OCI-LY3 (cell line): Measurements from ENCODE around the gene FAM120A.

ENCODE experiments used
- H2AFZ ChIP-seq: fragments of 200-600, 300-600 bp; shearing (Covaris generic); 2 replicates; pipeline ENCODE4 v1.6.0; 2014; ENCODE audit warnings: antibody characterized with exemption, low read depth, low read length
- H3K27ac ChIP-seq: fragments of 200-600, 300-600 bp; sonication (generic); 2 replicates; pipeline ENCODE4 v1.5.1; 2014; ENCODE audit warnings: mild to moderate bottlenecking, low read length, moderate library complexity, mixed read lengths
- H3K27me3 ChIP-seq: fragments of 200-600, 300-600 bp; sonication (generic); 2 replicates; pipeline ENCODE4 v1.6.1; 2014; ENCODE audit warnings: low read depth, low read length, mixed read lengths
- H3K36me3 ChIP-seq: fragments of 200-600, 300-600 bp; sonication (generic); replicated peaks from 2 replicates; pipeline ENCODE3; 2014; ENCODE audit warnings: low read depth, low read length, mixed read lengths
- H3K4me1 ChIP-seq: fragments of 300-600, 200-600 bp; sonication (generic); 2 replicates; pipeline ENCODE4 v1.6.1; 2014; ENCODE audit warnings: low read length, mixed read lengths
- H3K4me2 ChIP-seq: fragments of 200-600, 300-600 bp; sonication (generic); 2 replicates; pipeline ENCODE4 v1.6.1; 2014; ENCODE audit warnings: low read length, mixed read lengths
- H3K4me3 ChIP-seq: fragments of 300-600, 200-600 bp; sonication (generic); 2 replicates; pipeline ENCODE4 v1.5.1; 2014; ENCODE audit warnings: antibody characterized with exemption, mild to moderate bottlenecking, low read length, moderate library complexity
- H3K79me2 ChIP-seq: fragments of 300-600, 200-600 bp; shearing (Covaris generic); 2 replicates; pipeline ENCODE4 v1.6.1; 2014; ENCODE audit warnings: mild to moderate bottlenecking, low read length, mixed read lengths
- H3K9ac ChIP-seq: fragments of 300-600, 200-600 bp; shearing (Covaris generic); 2 replicates; pipeline ENCODE4 v1.6.0; 2014; ENCODE audit warnings: mild to moderate bottlenecking, low read length, moderate library complexity
- H3K9me3 ChIP-seq: fragments of 200-600, 300-600 bp; shearing (Covaris generic); 2 replicates; pipeline ENCODE4 v1.6.1; 2014; ENCODE audit warnings: low read length, mixed read lengths; ENCODE audit not compliant: insufficient read depth
- H4K20me1 ChIP-seq: fragments of 200-600, 300-600 bp; sonication (generic); 2 replicates; pipeline ENCODE4 v1.6.1; 2016; ENCODE audit warnings: low read length, mixed read lengths; ENCODE audit not compliant: insufficient read depth
- CTCF ChIP-seq: fragments of 200-600, 300-600 bp; sonication (generic); IDR thresholded peaks from 2 replicates; pipeline ENCODE4 v1.5.1; 2014; ENCODE audit warnings: antibody characterized with exemption, low read length, low read depth
- EZH2phosphoT487 ChIP-seq: fragments of 200-600 bp; shearing (Covaris generic); IDR thresholded peaks from 2 replicates; pipeline ENCODE4 v1.6.1; 2018; ENCODE audit warnings: antibody characterized with exemption, mixed run types, low read depth

Gene FAM120A

DNA sequence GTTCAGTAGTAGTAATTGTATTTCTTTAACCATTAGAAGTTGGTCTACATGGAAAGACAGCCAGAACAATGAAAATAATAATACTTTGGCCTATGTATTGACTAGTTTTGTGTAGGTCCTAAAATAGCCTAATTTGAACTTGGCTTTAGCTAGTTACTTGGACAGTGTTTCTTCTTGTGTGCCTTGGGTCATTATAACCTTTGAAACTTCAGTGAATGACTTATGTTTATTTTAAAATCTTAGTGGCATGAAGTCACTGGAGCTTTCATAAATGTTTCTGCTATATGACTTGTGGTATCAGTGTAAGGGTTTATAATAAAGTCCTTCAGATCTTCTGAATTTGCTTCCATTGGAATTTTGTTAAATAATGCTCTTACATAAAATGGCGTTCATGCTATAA, 4.5 kb downstream of the FAM120A start:
- H3K9me3 ChIP-seq: no peaks in the 10 kb centered on the region
- peaks cover 95% of the 10 kb centered on the region for H3K79me2 ChIP-seq
- H3K4me3 ChIP-seq: no peak overlapping the region
- H3K36me3 ChIP-seq: peaks cover 25% of the 10 kb centered on the region
- no peak overlapping the region for H3K9ac ChIP-seq
- peaks cover 59% of the 10 kb centered on the region for H4K20me1 ChIP-seq
- no peak overlapping the region for H3K27ac ChIP-seq
- H2AFZ ChIP-seq: no peak overlapping the region
- H3K4me1 ChIP-seq: peaks cover 22% of the 10 kb centered on the region
- TF ChIP-seq EZH2phosphoT487 (no peak), CTCF (no peak)
- no peaks in the 10 kb centered on the region for H3K27me3 ChIP-seq
- peak overlapping the region; percentile 13; the same call in 1 of the 2 replicates for H3K4me2 ChIP-seq

DNA sequence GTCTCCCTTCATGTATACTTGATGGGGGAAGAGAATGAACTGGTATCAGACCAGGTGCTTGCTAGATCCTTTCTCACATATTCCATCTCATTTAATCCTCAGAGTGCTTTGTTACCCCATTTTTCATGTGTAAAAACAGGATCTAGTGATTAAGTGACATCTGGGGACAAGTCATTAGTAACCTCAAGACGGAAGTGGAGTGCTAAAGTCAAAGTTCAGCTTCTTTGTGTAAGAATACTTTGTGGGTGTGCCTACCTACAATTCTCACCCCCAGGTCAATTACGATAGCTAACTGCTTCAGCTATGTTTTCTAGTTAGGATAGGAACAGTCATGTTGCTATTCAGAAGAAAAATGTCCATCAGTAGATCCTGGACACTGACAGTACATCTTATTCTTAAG, 5.0 kb downstream of the FAM120A start:
- peaks cover 25% of the 10 kb centered on the region for H3K36me3 ChIP-seq
- H3K4me2 ChIP-seq: peak overlapping the region; percentile 13; the same call in 1 of the 2 replicates
- no peak overlapping the region for H3K9ac ChIP-seq
- H3K27ac ChIP-seq: no peak overlapping the region
- H3K27me3 ChIP-seq: no peaks in the 10 kb centered on the region
- no peak overlapping the region for H3K4me3 ChIP-seq
- peaks cover 22% of the 10 kb centered on the region for H3K4me1 ChIP-seq
- H4K20me1 ChIP-seq: peaks cover 63% of the 10 kb centered on the region
- no peak overlapping the region for H2AFZ ChIP-seq
- peaks cover 98% of the 10 kb centered on the region for H3K79me2 ChIP-seq
- no peak for TF ChIP-seq CTCF
- no peak for TF ChIP-seq EZH2phosphoT487
- no peaks in the 10 kb centered on the region for H3K9me3 ChIP-seq

GRCh38 chr9:93457006-93457405, 5.5 kb downstream of the FAM120A start:
- Histone ChIP-seq H3K27me3 (no peaks in the 10 kb centered on the region), H3K4me3 (no peak overlapping the region), H3K36me3 (peaks cover 25% of the 10 kb centered on the region), H4K20me1 (peaks cover 67% of the 10 kb centered on the region), H3K4me2 (no peak overlapping the region), H3K9ac (no peak overlapping the region), H3K4me1 (peaks cover 22% of the 10 kb centered on the region), H3K9me3 (no peaks in the 10 kb centered on the region), H3K27ac (no peak overlapping the region), H2AFZ (no peak overlapping the region), H3K79me2 (peaks cover 100% of the 10 kb centered on the region)
- no peak for TF ChIP-seq EZH2phosphoT487
- TF ChIP-seq CTCF: no peak

DNA sequence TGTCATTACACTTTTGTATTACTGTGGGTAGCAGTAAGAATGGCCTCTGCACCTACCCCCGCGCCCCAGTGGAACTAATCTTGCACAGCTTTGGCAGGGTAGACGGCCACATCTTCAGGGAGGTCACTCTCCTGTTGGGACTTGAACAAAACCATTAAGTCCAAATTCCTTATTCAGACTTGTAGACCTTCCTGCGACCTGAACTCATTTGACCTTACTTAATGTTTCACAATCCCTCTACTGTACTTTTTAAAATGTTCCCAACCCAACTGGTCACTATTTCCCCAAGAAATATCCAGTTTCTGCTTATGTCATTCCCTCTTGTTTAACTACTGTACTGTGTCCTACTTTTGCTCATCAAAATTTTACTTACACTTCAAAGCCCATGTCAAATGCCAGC, 7.2 kb downstream of the FAM120A start:
- peaks cover 21% of the 10 kb centered on the region for H3K36me3 ChIP-seq
- TF ChIP-seq CTCF (no peak), EZH2phosphoT487 (no peak)
- no peaks in the 10 kb centered on the region for H3K9me3 ChIP-seq
- H2AFZ ChIP-seq: no peak overlapping the region
- H3K4me1 ChIP-seq: peaks cover 26% of the 10 kb centered on the region
- H3K79me2 ChIP-seq: peaks cover 100% of the 10 kb centered on the region
- no peak overlapping the region for H3K27ac ChIP-seq
- no peak overlapping the region for H3K4me2 ChIP-seq
- H3K9ac ChIP-seq: no peak overlapping the region
- H4K20me1 ChIP-seq: peaks cover 76% of the 10 kb centered on the region
- no peaks in the 10 kb centered on the region for H3K27me3 ChIP-seq
- no peak overlapping the region for H3K4me3 ChIP-seq
